Calu3 (cell line): ENCODE data around the gene MON1A. TPM values are rescaled to one million over a fixed set of nuclear protein-coding genes. Genes with fewer than 3 reads are reported as not detected.

Experiments
- BruUV-seq: library from RNA; stranded (reverse); fragments of 400-500 nt; replicated peaks from 2 replicates; lab custom pipeline; 2021; lab: Mats Ljungman, UMichigan
- CTCF ChIA-PET: fragments of 300-600 bp; sonication (Branson Sonifier 250); formaldehyde crosslinking; loops from one replicate; lab custom pipeline; 2022; ENCODE audit warnings: antibody characterized with exemption; lab: Charles Lee
- DNase-seq: peaks from one replicate; pipeline ENCODE4 v3.0.0; 2022
- H3K27ac Mint-ChIP-seq: one replicate; pipeline ENCODE4 v1.8.0; 2022; ENCODE audit warnings: mixed read lengths; ENCODE audit not compliant: unreplicated experiment
- H3K27me3 Mint-ChIP-seq: one replicate; pipeline ENCODE4 v1.8.0; 2022; ENCODE audit warnings: mixed read lengths; ENCODE audit not compliant: unreplicated experiment
- H3K36me3 Mint-ChIP-seq: one replicate; pipeline ENCODE4 v1.8.0; 2022; ENCODE audit warnings: mild to moderate bottlenecking, moderate library complexity, mixed read lengths; ENCODE audit not compliant: insufficient read depth, unreplicated experiment
- H3K4me1 Mint-ChIP-seq: one replicate; pipeline ENCODE4 v1.8.0; 2022; ENCODE audit warnings: mild to moderate bottlenecking, low read depth, mixed read lengths; ENCODE audit not compliant: unreplicated experiment
- H3K4me3 Mint-ChIP-seq: one replicate; pipeline ENCODE4 v1.8.0; 2022; ENCODE audit warnings: mild to moderate bottlenecking, low read depth, moderate library complexity, mixed read lengths; ENCODE audit not compliant: unreplicated experiment
- H3K9me3 Mint-ChIP-seq: one replicate; pipeline ENCODE4 v1.8.0; 2022; ENCODE audit warnings: low read depth, mixed read lengths; ENCODE audit not compliant: unreplicated experiment
- CTCF ChIP-seq: fragments of 200-600 bp; IDR thresholded peaks from one replicate; pipeline ENCODE4 v1.8.0; 2022; ENCODE audit warnings: antibody characterized with exemption; ENCODE audit not compliant: unreplicated experiment
- intact Hi-C: fragments of 100-400 bp; cut with micrococcal nuclease; formaldehyde crosslinking; loops from one replicate; pipeline ENCODE4 v1.10.0; 2022; ENCODE audit not compliant: unreplicated experiment
- total RNA-seq: library from RNA; stranded (reverse); gene quantifications from 2 replicates; pipeline ENCODE4 v1.2.3, GENCODE V29; 2022

Gene MON1A
- total RNA-seq, 1 experiment from 2014 or later = 8.4 TPM

- no peak for TF ChIP-seq CTCF
- Mint-ChIP-seq H3K4me1 (peaks cover 8% of the 10 kb centered on the region), H3K36me3 (peaks cover 6% of the 10 kb centered on the region), H3K9me3 (no peaks in the 10 kb centered on the region), H3K27ac (no peak overlapping the region), H3K4me3 (no peak overlapping the region), H3K27me3 (no peaks in the 10 kb centered on the region)
- CTCF ChIA-PET = no interaction called here
- no peak for DNase-seq
- no TSS peak for BruUV-seq
- intact Hi-C loops = no loop called here
Measured at GRCh38 chr3:49916686-49917085, 12.9 kb downstream of the MON1A start.

- no TSS peak for BruUV-seq
- Mint-ChIP-seq H3K27ac (no peak overlapping the region), H3K4me3 (no peak overlapping the region), H3K4me1 (peaks cover 8% of the 10 kb centered on the region), H3K27me3 (no peaks in the 10 kb centered on the region), H3K9me3 (no peaks in the 10 kb centered on the region), H3K36me3 (no peaks in the 10 kb centered on the region)
- CTCF ChIA-PET = interaction anchor here (0.6 to 2.1 kb wide), 4 partner anchors 9 to 64 kb away, joined by 3 to 11 read pairs (median 5); partner anchors contain the start of gene MON1A
- intact Hi-C loops = no loop called here
- TF ChIP-seq CTCF = no peak
- DNase-seq = no peak
Measured at GRCh38 chr3:49914906-49915305, 14.7 kb downstream of the MON1A start.

GRCh38 chr3:49912881-49913281 is 16.7 kb downstream of the MON1A start:
- CTCF ChIA-PET = no interaction called here
- Mint-ChIP-seq H3K36me3 (no peaks in the 10 kb centered on the region), H3K4me3 (no peak overlapping the region), H3K27ac (no peak overlapping the region), H3K27me3 (no peaks in the 10 kb centered on the region), H3K9me3 (no peaks in the 10 kb centered on the region), H3K4me1 (peaks cover 8% of the 10 kb centered on the region)
- no TSS peak for BruUV-seq
- DNase-seq = no peak
- TF ChIP-seq CTCF = no peak
- intact Hi-C loops = no loop called here

GRCh38 chr3:49911611-49912010 is 18.0 kb downstream of the MON1A start:
- no peaks in the 10 kb centered on the region for H3K27me3 Mint-ChIP-seq
- H3K4me3 Mint-ChIP-seq = no peak overlapping the region
- H3K36me3 Mint-ChIP-seq = peaks cover 6% of the 10 kb centered on the region
- H3K27ac Mint-ChIP-seq = no peak overlapping the region
- CTCF ChIA-PET = interaction anchor here (0.5 kb wide), 1 partner anchor 17 kb away, joined by 6 read pairs; no protein-coding TSS in a partner anchor
- intact Hi-C loops = no loop called here
- H3K4me1 Mint-ChIP-seq = peaks cover 19% of the 10 kb centered on the region
- TF ChIP-seq CTCF = no peak
- no TSS peak for BruUV-seq
- DNase-seq = no peak
- H3K9me3 Mint-ChIP-seq = no peaks in the 10 kb centered on the region
